Left kidney (tissue), 8 donors: ENCODE measurements around the gene ISOC1. TPM values are rescaled to one million over a fixed set of nuclear protein-coding genes. Genes with fewer than 3 reads are reported as not detected.

Source experiments
- DNase-seq: peaks from one replicate; pipeline ENCODE4 v3.0.0-alpha.2; 2013
- long read RNA-seq, 8 donors: transcript quantifications; one replicate each; lab custom pipeline, GENCODE V29; 2026
- polyA plus RNA-seq: library from polyadenylated mRNA; unstranded; fragments of 120-200 nt; gene quantifications from one replicate; pipeline ENCODE4 v1.2.1, GENCODE V29; 2013; ENCODE audit not compliant: insufficient read length

ISOC1 gene
- polyA plus RNA-seq, result 41.7 TPM
- long read RNA-seq, donor 1, transcript ISOC1-201 (5 exons, 1,940 nt), result major isoform, 27 of 27 reads
- long read RNA-seq, donor 1, partial matches to known transcripts, result 0 of 27 reads
- long read RNA-seq, donor 1, other reads (novel, unspliced or antisense), result 0 of 27 reads
- long read RNA-seq, donor 2, transcript ISOC1-201 (5 exons, 1,940 nt), result major isoform, 20 of 20 reads
- long read RNA-seq, donor 2, partial matches to known transcripts, result 0 of 20 reads
- long read RNA-seq, donor 2, other reads (novel, unspliced or antisense), result 0 of 20 reads
- long read RNA-seq, donor 3, transcript ISOC1-201 (5 exons, 1,940 nt), result major isoform, 18 of 18 reads
- long read RNA-seq, donor 3, partial matches to known transcripts, result 0 of 18 reads
- long read RNA-seq, donor 3, other reads (novel, unspliced or antisense), result 0 of 18 reads
- long read RNA-seq, donor 4, partial matches to known transcripts, result 7 of 7 reads
- long read RNA-seq, donor 4, other reads (novel, unspliced or antisense), result 0 of 7 reads
- long read RNA-seq, donor 5, transcript ISOC1-201 (5 exons, 1,940 nt), result major isoform, 47 of 47 reads
- long read RNA-seq, donor 5, partial matches to known transcripts, result 0 of 47 reads
- long read RNA-seq, donor 5, other reads (novel, unspliced or antisense), result 0 of 47 reads
- long read RNA-seq, donor 6, transcript ISOC1-201 (5 exons, 1,940 nt), result major isoform, 26 of 26 reads
- long read RNA-seq, donor 6, partial matches to known transcripts, result 0 of 26 reads
- long read RNA-seq, donor 6, other reads (novel, unspliced or antisense), result 0 of 26 reads
- long read RNA-seq, donor 7, transcript ISOC1-201 (5 exons, 1,940 nt), result major isoform, 28 of 28 reads
- long read RNA-seq, donor 7, partial matches to known transcripts, result 0 of 28 reads
- long read RNA-seq, donor 7, other reads (novel, unspliced or antisense), result 0 of 28 reads
- long read RNA-seq, donor 8, transcript ISOC1-201 (5 exons, 1,940 nt), result major isoform, 12 of 12 reads
- long read RNA-seq, donor 8, partial matches to known transcripts, result 0 of 12 reads
- long read RNA-seq, donor 8, other reads (novel, unspliced or antisense), result 0 of 12 reads

GRCh38 chr5:129094087-129094923, at the start of gene ISOC1:
TSS of gene ISOC1 (plus strand) at chr5:129094749. CDS start at chr5:129094767, 18 bp downstream.
- peak; percentile 86 for DNase-seq

GRCh38 chr5:129046151-129046550, 48.4 kb upstream of the ISOC1 start:
- DNase-seq, result no peak

GRCh38 chr5:129048509-129048908, 46.0 kb upstream of the ISOC1 start:
- no peak for DNase-seq

- peak; percentile 28 for DNase-seq
These were observed 45.3 kb upstream of the ISOC1 start for GRCh38 chr5:129049126-129049799.

GRCh38 chr5:129051283-129051682, 43.3 kb upstream of the ISOC1 start:
- no peak for DNase-seq

GRCh38 chr5:129053438-129053837, 41.1 kb upstream of the ISOC1 start:
- no peak for DNase-seq

GRCh38 chr5:129057329-129057728, 37.2 kb upstream of the ISOC1 start:
- no peak for DNase-seq

GRCh38 chr5:129061849-129062248, 32.7 kb upstream of the ISOC1 start:
- no peak for DNase-seq

- DNase-seq, result no peak
These were observed 31.0 kb upstream of the ISOC1 start for GRCh38 chr5:129063483-129064113.

- no peak for DNase-seq
These were observed 28.8 kb upstream of the ISOC1 start for GRCh38 chr5:129065721-129066120.

GRCh38 chr5:129067745-129068144, 26.8 kb upstream of the ISOC1 start:
- DNase-seq, result no peak

- DNase-seq, result no peak
These were observed 25.3 kb upstream of the ISOC1 start for GRCh38 chr5:129069292-129069691.

- DNase-seq, result no peak
These were observed 21.4 kb upstream of the ISOC1 start for GRCh38 chr5:129073111-129073510.

GRCh38 chr5:129074903-129075302, 19.6 kb upstream of the ISOC1 start:
- DNase-seq, result no peak

- no peak for DNase-seq
These were observed 17.0 kb upstream of the ISOC1 start for GRCh38 chr5:129077433-129078075.

- no peak for DNase-seq
These were observed 16.3 kb upstream of the ISOC1 start for GRCh38 chr5:129078247-129078646.

- no peak for DNase-seq
These were observed 15.9 kb upstream of the ISOC1 start for GRCh38 chr5:129078660-129079059.

- no peak for DNase-seq
These were observed 15.1 kb upstream of the ISOC1 start for GRCh38 chr5:129079496-129079895.

- no peak for DNase-seq
These were observed 13.8 kb upstream of the ISOC1 start for GRCh38 chr5:129080766-129081165.
